Glomerular endothelial cell (primary cell): ENCODE results near the gene PRELID2. TPM values are rescaled to one million over a fixed set of nuclear protein-coding genes. Genes with fewer than 3 reads are reported as not detected.
"Not testable (repeated sequence)": the region's sequence is repeated elsewhere in the genome, so short reads cannot be mapped to it uniquely, and the experiment has no call there.

Experiments used
- DNase-seq: peaks from one replicate; pipeline ENCODE4 v3.0.0-alpha.2; 2011; ENCODE audit warnings: low read depth, low spot score; ENCODE audit errors: extremely low read depth
- total RNA-seq: library from RNA; depleted of rRNA; stranded (reverse); fragments of >200 nt; gene quantifications from 2 replicates; pipeline ENCODE4 v1.2.3, GENCODE V29; 2015

The PRELID2 gene
- total RNA-seq, 1 donor from 2014 or later = 6.1 TPM

DNA sequence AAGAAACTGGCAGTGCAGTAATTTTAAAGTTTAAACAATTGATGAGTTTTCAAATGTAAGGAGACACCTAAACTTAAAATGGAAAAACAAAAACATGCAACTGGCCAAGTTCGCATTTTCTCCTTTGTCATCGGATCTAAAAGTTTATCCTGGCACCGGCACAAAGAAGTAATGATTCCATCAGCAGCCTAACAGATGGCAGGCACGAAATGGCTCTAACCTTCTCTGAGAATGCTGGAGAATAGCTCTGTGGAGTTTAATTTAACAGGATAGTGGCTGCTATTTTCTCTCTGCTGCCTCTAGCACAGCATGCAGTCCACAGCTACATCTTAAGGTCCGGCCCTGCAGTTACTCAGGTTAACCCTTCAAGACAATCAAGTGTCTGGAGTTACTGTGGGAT, 82.2 kb downstream of the PRELID2 start:
- DNase-seq = no peak

DNA sequence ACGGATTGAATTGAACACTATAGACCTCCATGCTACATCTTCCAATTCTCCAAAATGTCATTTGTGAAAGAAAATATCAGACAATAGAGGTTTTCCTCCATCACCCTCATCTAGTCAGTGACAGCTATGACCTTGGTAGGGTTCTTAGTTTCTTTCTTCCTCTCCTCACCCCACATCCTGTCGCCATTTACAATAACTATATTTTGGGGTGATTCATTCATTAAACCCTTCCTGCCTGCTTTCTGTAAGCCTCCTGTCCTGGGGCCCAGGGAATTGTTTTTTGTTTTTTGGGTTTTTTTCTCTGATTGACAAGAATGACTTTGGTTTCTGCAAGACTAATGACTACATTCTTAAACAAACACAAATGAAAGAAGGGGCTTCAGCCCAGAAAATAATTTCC, 82.6 kb downstream of the PRELID2 start:
- no peak for DNase-seq

DNA sequence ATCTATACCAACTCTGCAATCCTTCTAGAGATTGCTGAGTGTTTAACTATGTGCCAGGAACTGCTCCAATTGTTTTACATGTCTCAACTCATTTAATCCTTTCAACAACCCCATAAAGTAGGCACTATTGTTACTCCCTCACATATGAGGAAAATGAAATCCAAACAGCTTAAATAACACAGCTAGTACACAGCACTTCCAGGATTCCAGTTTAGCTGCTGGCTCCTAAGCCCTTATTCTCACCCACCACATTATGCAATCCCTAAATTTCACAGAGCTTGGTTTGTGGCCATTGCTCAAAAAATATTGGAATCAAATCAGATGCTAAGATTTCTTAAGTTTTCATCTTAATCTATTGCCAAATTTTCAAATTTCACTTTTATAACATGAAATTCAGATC, 84.9 kb downstream of the PRELID2 start:
- DNase-seq = no peak

DNA sequence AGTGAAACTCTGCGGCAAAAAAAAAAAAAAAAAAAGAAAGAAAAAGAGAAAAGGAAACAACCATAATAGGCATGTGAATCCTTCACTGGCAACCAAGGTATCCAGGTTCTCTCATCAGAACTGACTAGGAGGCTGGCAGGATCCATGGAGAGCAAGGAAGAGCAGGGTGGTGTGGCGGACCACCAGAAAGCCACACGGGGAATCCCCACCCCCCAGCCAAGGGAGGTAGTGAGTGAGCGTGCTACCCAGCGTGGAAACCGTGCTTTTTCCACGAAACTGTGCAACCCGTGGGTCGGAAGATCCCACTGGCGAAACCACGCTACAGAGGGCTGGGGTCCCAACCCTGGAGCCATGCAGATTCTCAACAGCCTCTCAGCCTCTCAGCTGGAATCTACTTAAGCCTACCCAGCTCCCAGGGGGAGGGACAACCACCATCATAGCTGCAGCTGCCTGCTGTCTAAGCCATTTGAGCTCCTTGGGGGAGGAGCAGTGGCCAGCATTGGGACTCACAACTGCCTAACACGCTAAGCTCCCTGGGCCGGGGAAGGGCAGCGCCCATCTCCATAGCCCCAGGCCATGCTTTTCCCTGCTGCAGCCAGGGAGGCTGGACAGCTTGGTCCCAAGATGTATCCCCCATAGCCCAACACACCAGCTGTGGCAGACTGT, 91.6 kb downstream of the PRELID2 start:
- DNase-seq = no peak

DNA sequence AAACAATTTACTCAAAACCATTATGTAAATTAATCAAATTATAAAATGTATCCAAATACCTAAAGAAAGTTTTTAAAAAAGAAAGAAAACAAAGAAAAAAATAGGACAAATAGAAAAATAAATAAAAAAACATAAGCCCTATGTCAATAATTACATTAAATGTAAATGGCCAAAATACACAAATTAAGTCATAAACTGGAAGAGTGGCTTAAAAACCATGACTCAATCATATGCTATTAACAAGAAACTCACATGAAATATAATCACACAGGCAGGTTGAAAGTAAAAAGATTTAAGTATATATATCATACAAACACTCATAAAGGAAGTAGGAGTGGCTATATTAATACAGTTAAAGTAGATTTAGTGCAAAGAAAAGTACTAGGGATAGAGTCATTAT, 95.3 kb downstream of the PRELID2 start:
- no peak for DNase-seq

DNA sequence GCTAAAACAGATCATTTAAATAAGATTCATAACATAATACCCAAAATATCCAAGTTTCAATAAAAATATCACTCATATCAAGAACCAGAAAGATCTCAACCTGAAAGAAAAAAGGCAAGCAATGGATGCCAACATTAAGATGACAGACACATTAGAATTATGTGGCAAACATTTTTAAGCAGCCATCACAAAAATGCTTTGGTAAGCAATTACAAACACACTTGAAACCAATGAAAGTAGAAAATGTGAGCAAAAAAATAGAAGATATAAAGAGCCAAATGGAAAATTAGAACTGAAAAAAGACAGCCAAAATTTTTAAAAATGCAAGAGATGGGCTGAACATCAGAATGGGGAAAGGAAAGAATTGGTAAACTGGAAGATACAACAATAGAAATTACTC, 96.9 kb downstream of the PRELID2 start:
- DNase-seq = no peak

DNA sequence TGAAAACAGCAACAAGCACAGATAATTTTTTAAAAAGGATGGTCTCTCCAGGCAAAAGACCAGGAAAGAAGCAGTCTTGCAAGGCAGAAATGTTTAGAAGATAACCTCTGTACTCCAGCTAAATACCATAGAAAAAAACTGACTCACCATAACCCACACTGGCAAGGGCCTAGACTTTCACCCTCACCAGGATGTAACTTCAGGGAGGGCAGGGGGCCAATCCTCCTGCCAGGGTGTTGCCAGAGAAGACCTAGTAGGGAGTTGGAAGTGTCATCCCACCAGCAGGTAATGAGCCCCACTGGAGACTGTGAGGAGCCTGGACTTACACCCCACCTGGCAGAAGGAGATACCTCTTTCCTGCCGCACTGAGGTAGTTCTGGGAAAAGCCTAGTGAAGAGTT, 97.6 kb downstream of the PRELID2 start:
- DNase-seq = no peak

DNA sequence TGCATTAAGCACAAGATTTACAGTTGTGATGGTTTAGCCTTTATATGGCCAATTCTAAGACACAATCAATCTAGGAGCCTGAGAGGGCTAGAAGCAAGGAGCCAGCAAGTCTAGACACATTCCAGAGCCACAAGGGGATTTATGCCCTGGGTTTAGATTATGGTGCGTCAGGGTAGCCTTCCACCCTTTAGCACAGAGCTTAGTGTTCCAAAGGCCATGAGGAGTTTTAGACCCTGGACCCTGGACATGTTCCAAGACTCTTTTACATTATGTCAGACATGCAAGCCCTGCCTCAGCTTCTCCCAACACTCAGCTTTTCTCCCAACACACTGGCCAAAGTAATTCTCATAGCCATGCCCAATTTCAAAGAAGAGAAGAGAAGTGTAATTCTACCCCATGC, 105.2 kb downstream of the PRELID2 start:
- DNase-seq = not testable (repeated sequence)

DNA sequence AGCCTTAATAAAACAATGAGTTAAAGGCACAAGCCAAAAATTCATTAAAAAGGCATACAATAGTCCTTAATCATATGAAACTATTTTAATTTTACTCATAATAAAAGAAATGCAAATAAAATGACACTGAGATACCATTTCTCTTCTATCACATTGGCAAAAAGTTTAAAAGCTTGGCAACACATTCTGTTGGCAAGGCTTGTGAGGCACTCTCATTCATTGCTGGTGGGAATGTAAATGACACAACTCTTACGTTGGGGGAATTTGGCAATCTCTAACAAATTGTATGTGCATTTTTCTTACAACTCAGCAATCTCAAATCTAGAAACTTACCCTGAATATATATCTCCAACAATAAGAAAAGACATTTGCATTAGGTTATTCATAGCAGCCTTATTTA, 111.6 kb downstream of the PRELID2 start:
- DNase-seq = no peak

DNA sequence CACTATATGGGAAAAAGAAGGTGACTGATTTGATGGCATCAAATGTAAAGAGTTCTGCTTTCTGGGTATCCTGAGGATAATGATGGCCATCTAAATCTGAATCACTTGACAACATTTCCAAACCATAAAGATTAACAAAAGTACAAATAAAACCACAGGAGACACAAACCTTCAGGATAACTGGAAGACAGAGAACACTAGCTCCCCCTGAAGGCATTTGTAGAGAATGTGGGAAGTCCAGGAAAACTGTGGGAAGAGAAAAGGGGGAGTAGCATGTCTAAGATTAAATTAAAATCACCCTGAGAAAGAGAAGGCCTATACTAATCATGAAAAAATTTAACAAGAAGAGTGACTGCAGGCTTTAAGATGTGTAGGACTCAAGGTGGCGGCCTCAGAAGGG, 116.2 kb downstream of the PRELID2 start:
- no peak for DNase-seq

DNA sequence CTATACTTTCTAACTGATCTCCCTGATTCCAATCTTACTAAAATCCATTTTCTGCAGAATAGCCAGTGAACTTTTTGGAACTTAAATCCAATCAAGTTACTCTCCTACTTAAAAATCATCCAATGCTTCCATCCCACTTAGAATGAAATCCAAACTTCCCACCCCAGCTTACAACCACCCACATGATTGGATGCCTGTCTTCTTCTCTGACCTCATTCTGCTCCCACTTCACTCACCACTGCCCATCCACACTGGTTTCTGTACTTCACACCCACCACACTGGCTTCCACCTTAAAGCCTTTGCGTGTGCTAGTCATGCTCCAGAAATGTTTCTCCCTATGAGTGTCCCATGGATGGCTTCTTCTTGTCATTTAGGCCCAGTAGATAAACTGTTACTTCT, 119.7 kb downstream of the PRELID2 start:
- DNase-seq = no peak

DNA sequence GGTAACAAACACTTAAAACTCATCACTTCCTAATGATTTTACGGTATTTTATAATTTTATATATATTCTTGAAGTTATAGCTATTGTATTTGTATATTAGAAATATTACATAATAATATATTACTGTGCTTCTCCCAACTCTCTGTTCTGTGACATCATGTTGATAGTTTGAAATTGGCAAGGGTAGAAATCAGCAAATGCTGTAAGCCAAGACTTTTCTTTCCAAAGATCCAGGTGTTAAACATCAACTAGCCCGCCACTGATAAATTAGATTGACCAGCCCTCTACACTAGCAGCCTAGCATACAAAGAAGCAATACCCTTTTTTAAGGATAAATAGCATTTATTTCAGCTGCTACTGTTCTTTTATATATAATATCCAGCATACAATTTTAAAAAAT, 122.9 kb downstream of the PRELID2 start:
- DNase-seq = no peak

DNA sequence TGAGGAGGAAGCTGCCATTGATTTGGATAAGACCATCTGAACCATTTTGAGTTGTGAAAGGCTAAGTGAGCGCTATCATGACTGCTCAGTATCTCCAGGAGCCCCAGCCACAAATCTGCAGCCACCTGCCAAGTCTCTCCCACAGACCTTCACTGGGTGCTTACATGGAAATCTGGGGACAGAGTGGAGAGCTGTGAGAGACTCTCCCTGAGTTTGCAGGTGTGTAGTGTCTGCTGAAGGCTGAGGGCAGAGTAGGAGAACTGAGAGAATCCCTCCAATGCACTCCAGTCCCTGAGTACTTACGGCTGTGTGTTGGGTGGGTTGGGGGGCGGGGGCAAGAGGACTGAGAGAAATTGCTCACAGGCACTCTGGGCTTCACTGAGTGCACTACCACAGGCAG, 123.7 kb downstream of the PRELID2 start:
- no peak for DNase-seq

Other genes starting within 250 kb of the PRELID2 start
- gene GRXCR2, start 37.7 kb upstream of the PRELID2 start, total RNA-seq = not detected in 2 replicates
- gene SH3RF2, start 101.2 kb upstream of the PRELID2 start, total RNA-seq = 4.0 and 6.5 TPM in 2 replicates